SU-DHL-6 (cell line): Measurements from ENCODE around the gene FUT4.

Experiments
- EZH2phosphoT487 ChIP-seq: fragments of 200-600 bp; sonication (generic), shearing (Covaris generic); conservative IDR thresholded peaks from 2 replicates; pipeline ENCODE4 v1.6.1; 2018; ENCODE audit warnings: mild to moderate bottlenecking, antibody characterized with exemption, low read length, moderate library complexity, mixed read lengths
- TF ChIP-seq, protein P1 (sequence below): fragments of 200-600 bp; sonication (generic); IDR thresholded peaks from one replicate; pipeline ENCODE4 v1.5.1; 2017; ENCODE audit warnings: antibody characterized with exemption, mild to moderate bottlenecking, low read length, moderate library complexity; ENCODE audit not compliant: insufficient read depth, poor library complexity, severe bottlenecking

- TF ChIP-seq, protein P1, sequence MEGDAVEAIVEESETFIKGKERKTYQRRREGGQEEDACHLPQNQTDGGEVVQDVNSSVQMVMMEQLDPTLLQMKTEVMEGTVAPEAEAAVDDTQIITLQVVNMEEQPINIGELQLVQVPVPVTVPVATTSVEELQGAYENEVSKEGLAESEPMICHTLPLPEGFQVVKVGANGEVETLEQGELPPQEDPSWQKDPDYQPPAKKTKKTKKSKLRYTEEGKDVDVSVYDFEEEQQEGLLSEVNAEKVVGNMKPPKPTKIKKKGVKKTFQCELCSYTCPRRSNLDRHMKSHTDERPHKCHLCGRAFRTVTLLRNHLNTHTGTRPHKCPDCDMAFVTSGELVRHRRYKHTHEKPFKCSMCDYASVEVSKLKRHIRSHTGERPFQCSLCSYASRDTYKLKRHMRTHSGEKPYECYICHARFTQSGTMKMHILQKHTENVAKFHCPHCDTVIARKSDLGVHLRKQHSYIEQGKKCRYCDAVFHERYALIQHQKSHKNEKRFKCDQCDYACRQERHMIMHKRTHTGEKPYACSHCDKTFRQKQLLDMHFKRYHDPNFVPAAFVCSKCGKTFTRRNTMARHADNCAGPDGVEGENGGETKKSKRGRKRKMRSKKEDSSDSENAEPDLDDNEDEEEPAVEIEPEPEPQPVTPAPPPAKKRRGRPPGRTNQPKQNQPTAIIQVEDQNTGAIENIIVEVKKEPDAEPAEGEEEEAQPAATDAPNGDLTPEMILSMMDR: no peak
- TF ChIP-seq EZH2phosphoT487: no peak
Observed at GRCh38 chr11:94595076-94595475, 51.4 kb downstream of the FUT4 start.
